Measurements from ENCODE around the gene RPIA.

DNA sequence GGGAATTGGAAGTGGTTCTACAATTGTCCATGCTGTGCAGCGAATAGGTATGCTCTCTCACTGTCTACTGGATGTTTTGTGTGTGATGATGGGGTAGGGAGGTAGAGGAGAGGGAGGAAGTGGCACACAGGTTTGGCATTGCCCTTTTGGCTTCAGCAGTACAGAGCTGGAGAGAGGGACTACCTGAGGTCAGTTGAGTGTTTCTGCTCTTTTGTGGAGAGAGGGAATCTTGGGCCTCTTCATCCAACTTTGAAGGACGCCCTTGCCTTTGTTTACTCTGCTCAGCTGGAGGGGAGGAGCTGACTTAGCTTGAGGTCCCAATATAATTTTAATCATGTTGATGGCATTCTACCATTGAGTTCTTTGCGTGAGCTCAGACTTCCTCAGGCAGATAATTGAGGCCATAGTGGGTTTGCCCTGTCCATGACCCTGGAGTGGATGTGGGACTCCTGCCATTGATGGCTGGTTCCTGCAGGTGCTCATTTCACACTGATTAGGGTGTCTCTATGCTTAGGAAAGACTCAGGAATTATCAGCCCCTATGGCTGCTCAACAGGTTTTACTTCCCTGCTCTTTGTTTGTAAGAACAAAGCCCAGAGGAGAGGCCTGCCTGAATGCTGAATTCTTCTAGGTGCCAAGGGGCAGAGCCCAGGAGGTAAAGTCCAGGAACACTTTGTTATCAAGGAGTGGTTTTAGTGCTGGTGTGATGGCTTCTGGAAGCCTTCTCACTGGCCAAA, 7.2 kb downstream of the RPIA start:
- TF ChIP-seq, protein P1, sequence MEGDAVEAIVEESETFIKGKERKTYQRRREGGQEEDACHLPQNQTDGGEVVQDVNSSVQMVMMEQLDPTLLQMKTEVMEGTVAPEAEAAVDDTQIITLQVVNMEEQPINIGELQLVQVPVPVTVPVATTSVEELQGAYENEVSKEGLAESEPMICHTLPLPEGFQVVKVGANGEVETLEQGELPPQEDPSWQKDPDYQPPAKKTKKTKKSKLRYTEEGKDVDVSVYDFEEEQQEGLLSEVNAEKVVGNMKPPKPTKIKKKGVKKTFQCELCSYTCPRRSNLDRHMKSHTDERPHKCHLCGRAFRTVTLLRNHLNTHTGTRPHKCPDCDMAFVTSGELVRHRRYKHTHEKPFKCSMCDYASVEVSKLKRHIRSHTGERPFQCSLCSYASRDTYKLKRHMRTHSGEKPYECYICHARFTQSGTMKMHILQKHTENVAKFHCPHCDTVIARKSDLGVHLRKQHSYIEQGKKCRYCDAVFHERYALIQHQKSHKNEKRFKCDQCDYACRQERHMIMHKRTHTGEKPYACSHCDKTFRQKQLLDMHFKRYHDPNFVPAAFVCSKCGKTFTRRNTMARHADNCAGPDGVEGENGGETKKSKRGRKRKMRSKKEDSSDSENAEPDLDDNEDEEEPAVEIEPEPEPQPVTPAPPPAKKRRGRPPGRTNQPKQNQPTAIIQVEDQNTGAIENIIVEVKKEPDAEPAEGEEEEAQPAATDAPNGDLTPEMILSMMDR (IDR thresholded peaks at IDR 0.05 in 4 of 5, conservative IDR thresholded peaks at IDR 0.05 in 1 of 5) = no peak
- TF ChIP-seq POLR2A (IDR thresholded peaks at IDR 0.05) = no peak
